ENCODE measurements around the gene PEX3.
A peak's percentile ranks its signal among the peaks of the same experiment; 100 is the strongest.
"Not testable (repeated sequence)": the region's sequence is repeated elsewhere in the genome, so short reads cannot be mapped to it uniquely, and the experiment has no call there.

PEX3 gene

GRCh38 chr6:143507358-143508145, 56.9 kb downstream of the PEX3 start:
- DNase-seq, result no peak

GRCh38 chr6:143510326-143510725, 59.7 kb downstream of the PEX3 start:
- not testable (repeated sequence) for DNase-seq

DNA sequence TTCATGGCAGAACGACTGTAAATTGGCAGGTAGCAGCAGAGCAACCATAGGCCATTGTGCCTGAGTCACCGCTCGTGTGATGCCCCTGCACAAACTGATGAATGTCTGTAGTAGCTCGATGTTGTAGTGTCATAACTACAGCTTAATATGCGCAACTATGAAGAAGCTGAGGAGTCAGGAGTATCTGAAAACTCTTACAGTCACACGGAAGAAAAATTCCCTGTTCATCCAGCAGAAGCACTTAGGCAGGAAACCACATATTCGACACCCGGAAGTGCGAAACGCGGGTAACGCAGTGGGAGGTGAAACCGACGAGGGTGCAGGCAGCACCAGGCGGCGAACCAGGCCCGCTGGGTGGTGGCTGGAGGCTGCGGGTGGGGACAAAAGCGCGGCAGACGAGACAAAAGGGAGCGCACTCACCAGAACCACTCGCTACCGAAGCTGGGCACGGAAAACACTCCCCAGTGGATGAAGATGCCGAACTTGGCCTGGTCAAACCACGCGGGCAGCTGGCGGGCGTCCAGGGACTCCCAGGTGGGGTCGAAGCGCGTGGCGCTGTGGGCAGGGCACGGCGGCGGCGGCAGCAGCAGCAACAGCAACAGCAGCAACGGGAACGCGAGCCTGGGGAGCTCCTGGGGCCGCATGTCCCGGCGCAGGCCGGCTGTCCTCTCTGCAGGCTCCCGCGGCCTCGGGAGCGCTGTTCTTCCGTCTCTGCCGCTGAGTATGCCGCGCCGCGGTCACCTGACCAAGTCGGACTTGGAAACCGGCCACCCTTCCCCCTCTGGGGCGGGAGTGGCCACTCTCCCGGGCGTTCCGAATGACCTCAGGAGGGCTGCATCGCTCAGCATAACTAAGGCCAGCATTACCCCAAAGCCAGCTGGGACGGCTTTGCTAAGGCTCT, 60.6 kb downstream of the PEX3 start, which contains the start of gene FUCA2:
FUCA2 (minus strand) TSS at position 730 of the 901 bp plus-strand sequence; CDS start at position 644, 86 bp downstream.
- DNase-seq, result peak; percentile 29 to 77

- no peak for DNase-seq
Observed at GRCh38 chr6:143513410-143513809, 62.8 kb downstream of the PEX3 start.

DNA sequence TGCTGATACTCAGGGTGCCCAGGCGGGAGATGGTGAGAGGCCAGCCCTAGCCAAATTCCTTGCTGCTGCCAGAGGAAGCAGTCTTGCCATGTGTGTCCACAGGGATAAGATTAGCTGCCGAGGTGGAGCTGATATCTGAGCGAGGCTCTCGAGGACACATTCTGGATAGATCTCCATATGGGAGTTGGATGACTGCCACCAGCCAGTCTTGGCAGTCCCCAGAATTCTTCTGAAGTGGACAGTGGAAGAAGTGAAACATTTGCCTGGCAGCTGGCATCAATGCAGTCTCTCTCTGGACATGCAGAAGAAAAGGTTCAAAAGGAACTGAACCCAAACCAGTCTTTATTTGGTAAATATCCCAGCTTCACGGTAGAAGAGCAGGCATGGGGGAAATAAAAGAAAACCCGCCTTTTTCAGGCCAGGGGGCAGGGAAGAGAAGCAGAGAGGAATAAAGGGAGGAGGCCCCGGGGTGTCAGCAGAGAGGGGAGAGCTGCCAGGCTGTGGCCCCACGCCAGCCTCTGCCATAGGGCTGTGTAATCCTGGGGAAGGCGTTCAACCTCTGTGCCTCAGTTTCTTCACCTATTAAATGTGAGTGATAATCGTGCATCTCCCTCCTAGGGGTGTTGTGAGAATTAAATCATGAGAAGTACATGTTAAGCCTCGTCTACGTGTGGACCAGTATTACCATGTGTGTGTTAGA, 64.6 kb downstream of the PEX3 start:
- DNase-seq, result no peak

GRCh38 chr6:143515766-143516355, 65.3 kb downstream of the PEX3 start:
- DNase-seq, result no peak

DNA sequence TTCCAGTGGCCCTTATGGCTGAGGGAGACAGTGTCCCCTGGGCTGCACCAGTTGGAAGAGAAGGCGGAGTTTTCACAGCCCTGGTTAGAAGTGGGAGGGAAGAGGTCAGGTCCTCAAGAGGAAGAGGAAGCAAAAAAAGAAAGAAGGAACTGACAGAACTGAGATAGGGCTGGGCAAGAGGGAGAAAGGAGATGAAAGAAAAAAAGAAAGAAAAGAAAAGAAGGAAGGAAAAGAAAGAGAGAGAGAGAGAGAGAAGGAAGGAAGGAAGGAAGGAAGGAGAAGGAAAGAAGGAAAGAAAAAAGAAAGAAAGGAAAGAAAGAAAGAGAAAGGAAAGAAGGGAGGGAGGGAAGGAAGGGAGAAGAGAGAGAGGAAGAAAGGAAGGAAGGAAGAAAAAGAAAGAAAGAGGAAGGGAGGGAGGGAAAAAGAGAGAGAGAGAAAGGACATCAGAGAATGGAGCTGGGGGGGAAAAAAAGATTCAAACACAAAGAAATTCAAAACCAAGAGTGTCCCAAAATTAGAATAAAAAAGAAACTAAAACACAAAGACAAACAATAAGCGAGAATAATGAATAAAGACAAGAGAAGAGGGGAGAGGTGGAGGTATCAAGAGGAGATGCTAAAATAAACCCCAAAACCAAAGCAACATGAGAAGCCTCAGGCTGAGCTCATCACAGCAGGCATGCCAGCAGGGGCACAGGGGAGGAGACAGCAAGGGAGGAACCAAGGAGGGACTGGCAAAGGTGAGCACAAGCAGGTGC, 66.3 kb downstream of the PEX3 start:
- DNase-seq, result peak in 1 of 2 donors; percentile 25

DNA sequence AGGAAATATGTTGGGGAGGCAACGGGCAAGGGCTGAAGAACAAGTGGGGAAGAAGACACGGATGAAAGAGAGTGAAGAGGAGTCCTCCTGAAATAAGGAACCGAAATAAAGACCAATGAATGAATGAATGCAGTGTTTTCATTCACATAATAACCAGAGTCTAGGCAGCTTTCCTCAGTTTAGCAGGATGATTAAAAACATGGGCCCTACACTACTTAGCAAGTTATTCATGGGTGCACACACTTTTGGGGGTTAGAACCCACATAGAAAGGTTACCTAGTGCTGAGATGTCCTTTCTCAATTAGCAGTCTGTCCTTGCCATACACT, 66.8 kb downstream of the PEX3 start:
- DNase-seq, result no peak

GRCh38 chr6:143522039-143522600, 71.5 kb downstream of the PEX3 start:
- no peak for DNase-seq

DNA sequence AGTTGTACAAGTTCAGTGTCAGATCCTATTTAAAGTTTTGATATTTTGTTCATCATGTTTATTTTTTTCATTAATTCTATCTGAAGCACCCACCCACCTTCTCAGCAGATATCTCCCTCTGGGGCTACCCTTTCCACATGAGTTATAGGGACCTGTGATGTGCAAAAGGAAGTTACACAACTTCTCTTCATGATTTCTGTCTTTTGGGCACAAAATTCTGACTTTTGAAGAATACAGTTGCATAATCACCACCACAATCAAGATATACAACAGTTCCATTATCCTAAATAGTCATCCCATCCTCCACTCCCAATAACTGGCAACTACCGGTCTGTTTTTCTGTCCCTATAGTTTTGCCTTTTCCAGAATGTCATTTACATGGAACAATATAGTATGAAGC, 74.8 kb downstream of the PEX3 start:
- DNase-seq, result no peak

- no peak for DNase-seq
Observed at GRCh38 chr6:143527677-143528076, 77.1 kb downstream of the PEX3 start.

DNA sequence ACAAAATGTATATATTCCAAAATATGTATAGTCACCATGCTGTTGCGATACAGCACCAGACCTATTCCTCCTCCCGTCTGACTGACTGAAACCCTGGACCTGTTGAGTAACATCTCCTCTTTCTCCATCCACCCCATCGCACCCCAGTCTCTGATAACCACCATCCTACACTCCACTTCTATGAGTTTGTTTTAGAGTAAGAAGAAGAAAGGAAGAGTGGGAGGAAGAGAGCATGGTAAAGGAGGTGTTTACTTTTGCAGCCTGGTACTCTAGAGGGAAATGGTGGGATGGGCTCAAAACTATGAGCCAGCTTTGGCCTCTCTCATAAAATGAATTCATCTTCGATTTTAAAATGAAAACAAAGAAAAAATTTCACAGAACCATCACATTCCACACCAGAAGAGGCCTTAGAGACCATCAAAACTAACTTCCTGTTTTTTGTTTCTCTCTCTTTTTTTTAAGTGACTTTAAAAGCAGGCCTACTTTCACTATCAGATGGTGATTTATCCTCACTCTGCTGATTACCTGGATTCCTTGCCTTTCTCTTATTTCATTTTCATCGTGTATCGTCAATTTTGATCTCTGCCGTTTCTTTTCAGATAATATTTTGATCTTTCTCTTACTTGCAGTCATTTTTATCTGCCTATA, 77.7 kb downstream of the PEX3 start:
- DNase-seq, result peak in 1 of 2 donors; percentile 63

DNA sequence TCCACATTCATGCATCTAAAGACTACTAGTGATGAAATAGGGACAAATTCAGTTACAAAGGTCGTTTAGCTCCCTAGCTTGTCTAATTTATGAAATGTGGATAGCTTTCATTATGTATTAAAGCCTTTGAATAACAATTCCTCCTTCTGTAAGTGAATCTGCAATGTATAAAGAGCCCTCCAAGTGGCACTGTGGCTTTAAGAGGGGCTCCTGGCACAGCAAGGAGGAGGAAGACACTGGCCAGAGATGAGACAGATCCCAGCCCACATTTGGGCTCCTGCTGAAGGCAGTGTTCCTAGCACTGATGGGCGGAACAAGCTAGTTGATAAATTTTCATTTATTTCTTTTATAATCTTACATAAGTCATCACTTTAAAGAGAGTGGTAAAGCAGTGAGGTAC, 78.5 kb downstream of the PEX3 start:
- DNase-seq, result no peak

DNA sequence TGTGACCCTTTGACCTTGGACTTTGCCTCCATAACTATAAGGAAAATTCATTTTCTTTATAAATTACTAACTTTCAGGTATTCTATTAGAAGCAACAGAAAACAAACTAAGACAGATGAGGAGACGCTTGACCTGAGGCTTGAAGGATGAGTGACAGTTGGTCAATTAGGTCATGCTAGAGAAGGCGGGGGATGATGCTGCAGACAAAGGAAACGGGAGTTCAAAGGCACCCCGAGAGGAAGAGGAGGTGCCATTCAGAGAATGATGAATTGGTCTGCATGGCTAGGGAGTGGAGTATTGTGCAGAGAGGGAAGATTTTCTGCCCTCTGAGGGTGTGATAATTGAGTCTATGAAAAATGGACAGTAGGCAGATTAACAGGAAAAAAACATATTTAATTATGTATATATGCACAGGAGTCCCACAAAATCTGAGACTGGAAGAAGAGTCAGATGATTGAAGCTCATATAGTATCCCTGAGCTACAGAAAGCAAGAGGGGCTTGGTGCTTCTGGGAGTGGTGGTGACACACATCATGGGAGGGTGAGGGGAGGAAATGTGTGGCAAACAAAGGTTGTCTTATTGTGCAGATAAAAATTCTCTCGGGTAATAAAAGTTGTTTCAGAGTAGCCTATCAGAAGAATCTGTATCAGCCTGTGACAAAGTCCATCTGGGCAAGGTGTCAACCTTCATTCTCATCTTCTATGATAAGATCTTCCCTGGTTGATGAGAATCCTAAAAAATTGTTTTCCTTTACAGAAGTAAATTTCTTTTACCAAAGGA, 81.3 kb downstream of the PEX3 start:
- DNase-seq, result no peak

- DNase-seq, result no peak
Observed at GRCh38 chr6:143535189-143535614, 84.6 kb downstream of the PEX3 start.

DNA sequence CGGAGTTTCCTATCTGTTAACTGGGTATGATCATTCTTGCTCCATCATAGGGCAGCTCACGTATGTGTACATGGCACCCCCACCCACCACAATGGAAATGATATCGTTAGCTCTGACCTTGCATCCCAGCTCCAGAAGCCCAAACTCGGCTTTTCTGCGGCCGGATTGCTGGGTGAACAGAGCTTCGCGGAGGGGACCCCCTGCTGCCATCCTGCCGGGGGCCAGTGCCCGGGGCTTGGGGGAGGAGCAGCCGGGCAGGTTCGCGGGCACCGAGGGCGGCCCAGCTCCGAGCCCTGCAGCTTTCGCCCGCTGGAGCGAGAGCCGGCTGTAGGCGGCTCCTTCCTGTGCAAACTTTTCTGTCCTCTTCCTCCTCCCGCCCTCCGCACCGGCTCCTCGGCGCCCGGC, 85.9 kb downstream of the PEX3 start:
- peak; percentile 44 to 56 for DNase-seq

- peak; percentile 61 to 69 for DNase-seq
Observed at GRCh38 chr6:143536866-143537691, 86.5 kb downstream of the PEX3 start.

- no peak for DNase-seq
Observed at GRCh38 chr6:143538374-143538773, 87.8 kb downstream of the PEX3 start.

GRCh38 chr6:143539106-143539505, 88.5 kb downstream of the PEX3 start:
- no peak for DNase-seq
